DOHH2 (cell line): ENCODE results near the gene PKHD1.

Experiments used
- H3F3A ChIP-seq: fragments of 200-600 bp; sonication (generic), shearing (Covaris generic); 2 replicates; pipeline ENCODE4 v1.6.0; 2016; ENCODE audit warnings: antibody characterized with exemption, mild to moderate bottlenecking; ENCODE audit not compliant: control insufficient read depth, insufficient read depth
- H3K27ac ChIP-seq: fragments of 200-600 bp; sonication (generic); 2 replicates; pipeline ENCODE4 v1.5.1; 2014; ENCODE audit warnings: low read depth, mild to moderate bottlenecking, low read length, moderate library complexity
- H3K27me3 ChIP-seq: fragments of 200-600 bp; sonication (generic); 2 replicates; pipeline ENCODE4 v1.6.1; 2014; ENCODE audit warnings: mild to moderate bottlenecking, low read length, mixed read lengths; ENCODE audit not compliant: control insufficient read depth
- H3K36me3 ChIP-seq: fragments of 200-600 bp; sonication (generic); 2 replicates; pipeline ENCODE4 v1.6.1; 2014; ENCODE audit warnings: mild to moderate bottlenecking, low read length, moderate library complexity, mixed read lengths; ENCODE audit not compliant: control insufficient read depth
- H3K4me1 ChIP-seq: fragments of 200-600 bp; sonication (generic); 2 replicates; pipeline ENCODE4 v1.6.1; 2014; ENCODE audit warnings: mild to moderate bottlenecking, low read length, mixed read lengths; ENCODE audit not compliant: control insufficient read depth
- H3K4me2 ChIP-seq: fragments of 200-600 bp; sonication (generic); 2 replicates; pipeline ENCODE4 v1.6.0; 2014; ENCODE audit warnings: mild to moderate bottlenecking, low read length, moderate library complexity
- H3K4me3 ChIP-seq: fragments of 200-600 bp; sonication (generic); 2 replicates; pipeline ENCODE4 v1.5.1; 2014; ENCODE audit warnings: mild to moderate bottlenecking, low read length, mixed read lengths
- H3K79me2 ChIP-seq: fragments of 200-600 bp; sonication (generic); 2 replicates; pipeline ENCODE4 v1.6.1; 2014; ENCODE audit warnings: mild to moderate bottlenecking, low read length, mixed read lengths; ENCODE audit not compliant: control insufficient read depth
- H3K9me2 ChIP-seq: fragments of 200-600 bp; sonication (generic); replicated peaks from 2 replicates; pipeline ENCODE4 v1.6.1; 2014; ENCODE audit warnings: mild to moderate bottlenecking, low read length, mixed read lengths; ENCODE audit not compliant: control insufficient read depth
- H3K9me3 ChIP-seq: fragments of 200-600 bp; sonication (generic); 2 replicates; pipeline ENCODE4 v1.6.1; 2014; ENCODE audit warnings: antibody characterized with exemption, low read length, mixed read lengths; ENCODE audit not compliant: control insufficient read depth, insufficient read depth
- H4K20me1 ChIP-seq: fragments of 200-600 bp; sonication (generic); 2 replicates; pipeline ENCODE4 v1.6.0; 2014; ENCODE audit warnings: low read depth, mild to moderate bottlenecking, antibody characterized with exemption, low read length, moderate library complexity; ENCODE audit not compliant: control insufficient read depth, insufficient read depth
- CTCF ChIP-seq: fragments of 200-600 bp; sonication (generic); IDR thresholded peaks from one replicate; pipeline ENCODE4 v1.5.1; 2014; ENCODE audit warnings: antibody characterized with exemption, mild to moderate bottlenecking, low read depth, low read length; ENCODE audit not compliant: poor library complexity, severe bottlenecking
- EZH2phosphoT487 ChIP-seq: fragments of 200-600 bp; sonication (generic); IDR thresholded peaks from 2 replicates; pipeline ENCODE4 v1.6.1; 2017; ENCODE audit warnings: borderline replicate concordance, mild to moderate bottlenecking, antibody characterized with exemption, low read length, moderate library complexity, mixed read lengths

PKHD1 gene

GRCh38 chr6:51968265-51968664 lies 119.1 kb downstream of the PKHD1 start:
- Histone ChIP-seq H3K4me2 (no peak overlapping the region), H3K79me2 (no peaks in the 10 kb centered on the region), H3K4me3 (no peak overlapping the region), H3K4me1 (no peaks in the 10 kb centered on the region), H3K36me3 (no peaks in the 10 kb centered on the region), H3K27ac (no peak overlapping the region), H3K9me2 (no peaks in the 10 kb centered on the region), H3K27me3 (peaks cover 12% of the 10 kb centered on the region), H4K20me1 (no peaks in the 10 kb centered on the region), H3F3A (no peaks in the 10 kb centered on the region), H3K9me3 (no peaks in the 10 kb centered on the region)
- TF ChIP-seq CTCF: no peak
- no peak for TF ChIP-seq EZH2phosphoT487

- H3K36me3 ChIP-seq: no peaks in the 10 kb centered on the region
- H3K4me2 ChIP-seq: no peak overlapping the region
- no peaks in the 10 kb centered on the region for H4K20me1 ChIP-seq
- H3K79me2 ChIP-seq: no peaks in the 10 kb centered on the region
- TF ChIP-seq CTCF (no peak), EZH2phosphoT487 (no peak)
- H3F3A ChIP-seq: no peaks in the 10 kb centered on the region
- no peaks in the 10 kb centered on the region for H3K4me1 ChIP-seq
- no peaks in the 10 kb centered on the region for H3K9me2 ChIP-seq
- no peak overlapping the region for H3K27ac ChIP-seq
- peaks cover 12% of the 10 kb centered on the region for H3K27me3 ChIP-seq
- H3K4me3 ChIP-seq: no peak overlapping the region
- H3K9me3 ChIP-seq: no peaks in the 10 kb centered on the region
These were observed 122.1 kb downstream of the PKHD1 start for GRCh38 chr6:51965222-51965801.

- no peak overlapping the region for H3K4me3 ChIP-seq
- no peaks in the 10 kb centered on the region for H4K20me1 ChIP-seq
- H3K9me3 ChIP-seq: no peaks in the 10 kb centered on the region
- H3K9me2 ChIP-seq: no peaks in the 10 kb centered on the region
- peaks cover 12% of the 10 kb centered on the region for H3K27me3 ChIP-seq
- H3K27ac ChIP-seq: no peak overlapping the region
- no peaks in the 10 kb centered on the region for H3K4me1 ChIP-seq
- TF ChIP-seq CTCF: no peak
- TF ChIP-seq EZH2phosphoT487: no peak
- H3K36me3 ChIP-seq: no peaks in the 10 kb centered on the region
- no peaks in the 10 kb centered on the region for H3F3A ChIP-seq
- no peak overlapping the region for H3K4me2 ChIP-seq
- H3K79me2 ChIP-seq: no peaks in the 10 kb centered on the region
These were observed 123.4 kb downstream of the PKHD1 start for GRCh38 chr6:51963980-51964379.
